ENCODE results near the gene CNNM2. TPM values are rescaled to one million over a fixed set of nuclear protein-coding genes. Genes with fewer than 3 reads are reported as not detected.

Gene CNNM2
- total and polyA plus RNA-seq, 2 experiments from 2014 or later, result 1.0 to 5.7 TPM

GRCh38 chr10:103117247-103117646 lies 199.2 kb downstream of the CNNM2 start:
- Histone ChIP-seq H3K27me3 (replicated peaks; ENCODE audit: insufficient read depth) (no peaks in the 10 kb centered on the region), H3K9ac (no peak overlapping the region), H3K9me3 (ENCODE audit: low read depth) (no peaks in the 10 kb centered on the region), H4K20me1 (ENCODE audit: insufficient read depth) (peaks cover 5% of the 10 kb centered on the region; the same call in 1 of the 2 replicates), H3K4me2 (ENCODE audit: unreplicated experiment) (no peak overlapping the region), H3K4me1 (ENCODE audit: insufficient read depth) (peaks cover 24% of the 10 kb centered on the region), H3K36me3 (ENCODE audit: low read depth) (peaks cover 5% of the 10 kb centered on the region; the same call in 1 of the 2 replicates), H3K9me2 (ENCODE audit: insufficient read depth) (no peaks in the 10 kb centered on the region), H3F3A (ENCODE audit: insufficient read depth) (peaks cover 14% of the 10 kb centered on the region), H2AFZ (no peak overlapping the region), H3K79me2 (ENCODE audit: insufficient read depth) (peaks cover 91% of the 10 kb centered on the region), H3K27ac (no peak overlapping the region), H3K4me3 (no peak overlapping the region)
- no peak for DNase-seq
- TF ChIP-seq EZH2phosphoT487 (IDR thresholded peaks at IDR 0.05; ENCODE audit: insufficient read depth, low read depth) (no peak), EZH2 (IDR thresholded peaks at IDR 0.05; ENCODE audit: insufficient read depth, poor library complexity, severe bottlenecking) (no peak)
- 100% methylated on average over 2 of the region's 2 CpGs for WGBS, 2 experiments (ENCODE audit: low coverage in 1 of 2, low lambda C conversion rate in 2 of 2, missing lambda C conversion rate in 2 of 2)
- in situ Hi-C loops (cut with MboI), result no loop called here

- in situ Hi-C loops (cut with MboI), result no loop called here
- Histone ChIP-seq H3K4me3 (no peak overlapping the region), H3K27ac (no peak overlapping the region; the same call in 1 of the 2 replicates), H3K4me1 (ENCODE audit: insufficient read depth) (peaks cover 24% of the 10 kb centered on the region), H3K27me3 (replicated peaks; ENCODE audit: insufficient read depth) (no peaks in the 10 kb centered on the region), H3K4me2 (ENCODE audit: unreplicated experiment) (no peak overlapping the region), H3K9me2 (ENCODE audit: insufficient read depth) (no peaks in the 10 kb centered on the region), H3K9me3 (ENCODE audit: low read depth) (no peaks in the 10 kb centered on the region), H3K36me3 (ENCODE audit: low read depth) (peaks cover 10% of the 10 kb centered on the region; the same call in 1 of the 2 replicates), H3F3A (ENCODE audit: insufficient read depth) (peaks cover 19% of the 10 kb centered on the region; the same call in 1 of the 2 replicates), H4K20me1 (ENCODE audit: insufficient read depth) (no peaks in the 10 kb centered on the region), H2AFZ (no peak overlapping the region), H3K9ac (no peak overlapping the region), H3K79me2 (ENCODE audit: insufficient read depth) (peaks cover 88% of the 10 kb centered on the region)
- DNase-seq, result no peak
- WGBS, 2 experiments (ENCODE audit: low coverage in 1 of 2, low lambda C conversion rate in 2 of 2, missing lambda C conversion rate in 2 of 2), result 69 to 75% methylated on average over 2 of the region's 2 CpGs
- TF ChIP-seq EZH2phosphoT487 (IDR thresholded peaks at IDR 0.05; ENCODE audit: insufficient read depth, low read depth) (no peak), EZH2 (IDR thresholded peaks at IDR 0.05; ENCODE audit: insufficient read depth, poor library complexity, severe bottlenecking) (no peak)
Observed at GRCh38 chr10:103120546-103120945, 202.5 kb downstream of the CNNM2 start.

GRCh38 chr10:103120977-103121735 lies 203.1 kb downstream of the CNNM2 start:
- in situ Hi-C loops (cut with MboI), result no loop called here
- Histone ChIP-seq H3K4me1 (ENCODE audit: insufficient read depth) (peaks cover 24% of the 10 kb centered on the region), H3F3A (ENCODE audit: insufficient read depth) (peaks cover 19% of the 10 kb centered on the region; the same call in 1 of the 2 replicates), H3K4me3 (no peak overlapping the region), H3K27ac (peak overlapping the region; percentile 18; the same call in 1 of the 2 replicates), H3K4me2 (ENCODE audit: unreplicated experiment) (no peak overlapping the region), H3K9me2 (ENCODE audit: insufficient read depth) (no peaks in the 10 kb centered on the region), H3K27me3 (replicated peaks; ENCODE audit: insufficient read depth) (no peaks in the 10 kb centered on the region), H4K20me1 (ENCODE audit: insufficient read depth) (no peaks in the 10 kb centered on the region), H3K79me2 (ENCODE audit: insufficient read depth) (peaks cover 90% of the 10 kb centered on the region), H3K36me3 (ENCODE audit: low read depth) (peaks cover 16% of the 10 kb centered on the region; the same call in 1 of the 2 replicates), H3K9ac (no peak overlapping the region), H3K9me3 (ENCODE audit: low read depth) (no peaks in the 10 kb centered on the region), H2AFZ (no peak overlapping the region)
- DNase-seq, result peak; percentile 47
- no peak for TF ChIP-seq EZH2 (IDR thresholded peaks at IDR 0.05; ENCODE audit: insufficient read depth, poor library complexity, severe bottlenecking)
- no peak for TF ChIP-seq EZH2phosphoT487 (IDR thresholded peaks at IDR 0.05; ENCODE audit: insufficient read depth, low read depth)
- WGBS, 2 experiments (ENCODE audit: low coverage in 1 of 2, low lambda C conversion rate in 2 of 2, missing lambda C conversion rate in 2 of 2), result 40 to 42% methylated on average over 2 of the region's 2 CpGs

GRCh38 chr10:103123282-103124024 lies 205.4 kb downstream of the CNNM2 start:
- WGBS, 2 experiments (ENCODE audit: low coverage in 1 of 2, low lambda C conversion rate in 2 of 2, missing lambda C conversion rate in 2 of 2), result 83 to 84% methylated on average over 7 of the region's 7 CpGs

More at GRCh38 chr10:103123282-103124024, 205.4 kb downstream of the CNNM2 start:
- Histone ChIP-seq H3K27ac (no peak overlapping the region), H3K9ac (no peak overlapping the region), H3K4me3 (no peak overlapping the region), H3K9me2 (ENCODE audit: insufficient read depth) (no peaks in the 10 kb centered on the region), H3K4me1 (ENCODE audit: insufficient read depth) (peaks cover 24% of the 10 kb centered on the region), H3K4me2 (ENCODE audit: unreplicated experiment) (no peak overlapping the region), H4K20me1 (ENCODE audit: insufficient read depth) (no peaks in the 10 kb centered on the region; the same call in 1 of the 2 replicates), H3K36me3 (ENCODE audit: low read depth) (peaks cover 16% of the 10 kb centered on the region; the same call in 1 of the 2 replicates), H3K9me3 (ENCODE audit: low read depth) (no peaks in the 10 kb centered on the region), H2AFZ (no peak overlapping the region), H3K79me2 (ENCODE audit: insufficient read depth) (peaks cover 75% of the 10 kb centered on the region), H3F3A (ENCODE audit: insufficient read depth) (peaks cover 19% of the 10 kb centered on the region; the same call in 1 of the 2 replicates), H3K27me3 (replicated peaks; ENCODE audit: insufficient read depth) (no peaks in the 10 kb centered on the region)
- no peak for DNase-seq
- in situ Hi-C loops (cut with MboI), result no loop called here
- TF ChIP-seq EZH2 (IDR thresholded peaks at IDR 0.05; ENCODE audit: insufficient read depth, poor library complexity, severe bottlenecking) (no peak), EZH2phosphoT487 (IDR thresholded peaks at IDR 0.05; ENCODE audit: insufficient read depth, low read depth) (no peak)
